Vagina (tissue), 2 donors: ENCODE data around the gene CIROP. TPM values are rescaled to one million over a fixed set of nuclear protein-coding genes. Genes with fewer than 3 reads are reported as not detected.

Experiments
- DNase-seq, 2 donors: peaks; one replicate each; pipeline ENCODE4 v3.0.0-alpha.2; 2017; ENCODE audit errors: extremely low spot score in 2 of 2
- H3K27ac ChIP-seq: fragments of 200-600 bp; sonication (generic); one replicate; pipeline ENCODE4 v1.5.1; 2019
- H3K27me3 ChIP-seq: fragments of 200-600 bp; sonication (generic); one replicate; pipeline ENCODE4 v1.5.1; 2019
- H3K36me3 ChIP-seq, 2 donors: fragments of 200-600 bp; sonication (generic); one replicate each; pipeline ENCODE4 v1.5.1; 2017 to 2019
- H3K4me1 ChIP-seq: fragments of 200-600 bp; sonication (generic); one replicate; pipeline ENCODE4 v1.5.1; 2019
- H3K4me3 ChIP-seq, 2 donors: fragments of 200-600 bp; sonication (generic); 1 replicate in 1 of 2; 2 replicates in 1 of 2; pipeline ENCODE4 v1.5.1; 2016 to 2019
- H3K9me3 ChIP-seq: fragments of 200-600 bp; sonication (generic); one replicate; pipeline ENCODE4 v1.5.1; 2019
- CTCF ChIP-seq, 3 experiments: fragments of 450-650 bp in 2 of 3; fragments of 200-600 bp in 1 of 3; sonication (generic) in 1 of 3; IDR thresholded peaks; one replicate each; pipeline ENCODE4 v1.5.1; 2017 to 2019; ENCODE audit warnings: antibody characterized with exemption in 3 of 3, mild to moderate bottlenecking in 2 of 3, moderate library complexity in 2 of 3
- POLR2A ChIP-seq, 2 donors: fragments of 450-650 bp; IDR thresholded peaks; one replicate each; pipeline ENCODE4 v1.6.1; 2017; ENCODE audit warnings: antibody characterized with exemption in 2 of 2, mild to moderate bottlenecking in 2 of 2, moderate library complexity in 2 of 2
- POLR2AphosphoS5 ChIP-seq, 2 donors: sonication (generic); formaldehyde crosslinking; IDR thresholded peaks; one replicate each; pipeline ENCODE4 v1.9.0; 2017; ENCODE audit warnings: antibody characterized with exemption in 2 of 2, mild to moderate bottlenecking in 2 of 2, low read depth in 1 of 2; ENCODE audit not compliant: insufficient read depth in 1 of 2
- intact Hi-C: fragments of 100-400 bp; cut with DNase I; formaldehyde crosslinking; loops from one replicate; pipeline ENCODE4 v1.15.1; 2023
- total RNA-seq: library from RNA; depleted of rRNA; stranded (reverse); fragments of >200 nt; gene quantifications from one replicate; pipeline ENCODE4 v1.2.3, GENCODE V29; 2016

Gene CIROP
- total RNA-seq, 1 donor from 2014 or later: not detected

- H3K36me3 ChIP-seq: peaks cover 0 to 14% of the 10 kb centered on the region in 2 donors
- TF ChIP-seq CTCF (IDR thresholded peaks at IDR 0.05) (no peak), POLR2AphosphoS5 (IDR thresholded peaks at IDR 0.05; ENCODE audit: insufficient read depth in 1 of 2, low read depth in 1 of 2) (no peak), POLR2A (IDR thresholded peaks at IDR 0.05) (no peak)
- H3K4me1 ChIP-seq: peaks cover 23% of the 10 kb centered on the region
- intact Hi-C loops: no loop called here
- H3K9me3 ChIP-seq: no peaks in the 10 kb centered on the region
- H3K27me3 ChIP-seq: no peaks in the 10 kb centered on the region
- no peak overlapping the region for H3K27ac ChIP-seq
- H3K4me3 ChIP-seq: no peak overlapping the region
- no peak for DNase-seq
Measured at GRCh38 chr14:23123419-23123818, 18.6 kb upstream of the CIROP start.

GRCh38 chr14:23122086-23122485, 17.3 kb upstream of the CIROP start:
- peaks cover 0 to 4% of the 10 kb centered on the region in 2 donors for H3K36me3 ChIP-seq
- H3K27ac ChIP-seq: peak overlapping the region; percentile 68
- intact Hi-C loops: no loop called here
- DNase-seq: no peak
- no peaks in the 10 kb centered on the region for H3K9me3 ChIP-seq
- TF ChIP-seq POLR2A (IDR thresholded peaks at IDR 0.05) (no peak), POLR2AphosphoS5 (IDR thresholded peaks at IDR 0.05; ENCODE audit: insufficient read depth in 1 of 2, low read depth in 1 of 2) (no peak), CTCF (IDR thresholded peaks at IDR 0.05) (no peak)
- no peak overlapping the region for H3K4me3 ChIP-seq
- H3K27me3 ChIP-seq: no peaks in the 10 kb centered on the region
- H3K4me1 ChIP-seq: peaks cover 23% of the 10 kb centered on the region

- Histone ChIP-seq H3K4me1 (peaks cover 23% of the 10 kb centered on the region), H3K4me3 (no peak overlapping the region), H3K27ac (peak overlapping the region; percentile 68), H3K36me3 (no peaks in the 10 kb centered on the region), H3K27me3 (no peaks in the 10 kb centered on the region), H3K9me3 (no peaks in the 10 kb centered on the region)
- intact Hi-C loops: loop anchor here (2.0 kb wide), 1 partner anchor 65 kb away; no protein-coding TSS in a partner anchor
- no peak for TF ChIP-seq POLR2A (IDR thresholded peaks at IDR 0.05)
- no peak for TF ChIP-seq CTCF (IDR thresholded peaks at IDR 0.05)
- no peak for TF ChIP-seq POLR2AphosphoS5 (IDR thresholded peaks at IDR 0.05; ENCODE audit: insufficient read depth in 1 of 2, low read depth in 1 of 2)
- DNase-seq: no peak
Measured at GRCh38 chr14:23121361-23121771, 16.6 kb upstream of the CIROP start.

- intact Hi-C loops: loop anchor here (2.0 kb wide), 1 partner anchor 66 kb away; no protein-coding TSS in a partner anchor
- no peak for DNase-seq
- H3K27ac ChIP-seq: peak overlapping the region; percentile 68
- no peak overlapping the region for H3K4me3 ChIP-seq
- TF ChIP-seq POLR2AphosphoS5 (IDR thresholded peaks at IDR 0.05; ENCODE audit: insufficient read depth in 1 of 2, low read depth in 1 of 2): peak; percentile 64 to 80
- peak in 1 of 2 donors; percentile 26 for TF ChIP-seq POLR2A (IDR thresholded peaks at IDR 0.05)
- peak; percentile 99 to 100 (median 100) for TF ChIP-seq CTCF (IDR thresholded peaks at IDR 0.05)
- H3K4me1 ChIP-seq: peaks cover 23% of the 10 kb centered on the region
- H3K9me3 ChIP-seq: no peaks in the 10 kb centered on the region
- no peaks in the 10 kb centered on the region for H3K36me3 ChIP-seq
- no peaks in the 10 kb centered on the region for H3K27me3 ChIP-seq
Measured at GRCh38 chr14:23120541-23121251, 15.9 kb upstream of the CIROP start.
